AG04449 (cell line): ENCODE results near the gene OR5L1.

ENCODE experiments used
- CTCF ChIA-PET: fragments of 350-600 bp; formaldehyde crosslinking; extraction: SDS; loops from one replicate; lab custom pipeline; 2021; ENCODE audit warnings: antibody characterized with exemption; lab: Yijun Ruan, JAX
- POLR2A ChIA-PET: fragments of 400-600, 350-600 bp; formaldehyde crosslinking; extraction: SDS; loops from one replicate; lab custom pipeline; 2020; ENCODE audit warnings: antibody characterized with exemption, inconsistent platforms; lab: Yijun Ruan, JAX
- DNase-seq: peaks from one replicate; pipeline ENCODE4 v3.0.0-alpha.2; 2010; ENCODE audit warnings: low read depth, low spot score
- H3K4me3 ChIP-seq: 2 replicates; pipeline ENCODE4 v1.5.1; 2011; ENCODE audit warnings: low read depth, mild to moderate bottlenecking, control low read depth, low read length
- TF ChIP-seq, protein P1 (sequence below): IDR thresholded peaks from one replicate; pipeline ENCODE4 v1.5.1; 2011; ENCODE audit warnings: mild to moderate bottlenecking, moderate library complexity, low read length, control low read depth, inconsistent platforms; ENCODE audit not compliant: insufficient read depth; ENCODE audit errors: missing control alignments

Gene OR5L1

GRCh38 chr11:55811067-55811466 lies at the start of gene OR5L1:
Gene OR5L1, plus strand, starts transcription at chr11:55811367. Its CDS starts 100 bp downstream, at chr11:55811467.
- CTCF ChIA-PET, result no interaction called here
- TF ChIP-seq, protein P1, sequence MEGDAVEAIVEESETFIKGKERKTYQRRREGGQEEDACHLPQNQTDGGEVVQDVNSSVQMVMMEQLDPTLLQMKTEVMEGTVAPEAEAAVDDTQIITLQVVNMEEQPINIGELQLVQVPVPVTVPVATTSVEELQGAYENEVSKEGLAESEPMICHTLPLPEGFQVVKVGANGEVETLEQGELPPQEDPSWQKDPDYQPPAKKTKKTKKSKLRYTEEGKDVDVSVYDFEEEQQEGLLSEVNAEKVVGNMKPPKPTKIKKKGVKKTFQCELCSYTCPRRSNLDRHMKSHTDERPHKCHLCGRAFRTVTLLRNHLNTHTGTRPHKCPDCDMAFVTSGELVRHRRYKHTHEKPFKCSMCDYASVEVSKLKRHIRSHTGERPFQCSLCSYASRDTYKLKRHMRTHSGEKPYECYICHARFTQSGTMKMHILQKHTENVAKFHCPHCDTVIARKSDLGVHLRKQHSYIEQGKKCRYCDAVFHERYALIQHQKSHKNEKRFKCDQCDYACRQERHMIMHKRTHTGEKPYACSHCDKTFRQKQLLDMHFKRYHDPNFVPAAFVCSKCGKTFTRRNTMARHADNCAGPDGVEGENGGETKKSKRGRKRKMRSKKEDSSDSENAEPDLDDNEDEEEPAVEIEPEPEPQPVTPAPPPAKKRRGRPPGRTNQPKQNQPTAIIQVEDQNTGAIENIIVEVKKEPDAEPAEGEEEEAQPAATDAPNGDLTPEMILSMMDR, result no peak
- POLR2A ChIA-PET, result no interaction called here

DNA sequence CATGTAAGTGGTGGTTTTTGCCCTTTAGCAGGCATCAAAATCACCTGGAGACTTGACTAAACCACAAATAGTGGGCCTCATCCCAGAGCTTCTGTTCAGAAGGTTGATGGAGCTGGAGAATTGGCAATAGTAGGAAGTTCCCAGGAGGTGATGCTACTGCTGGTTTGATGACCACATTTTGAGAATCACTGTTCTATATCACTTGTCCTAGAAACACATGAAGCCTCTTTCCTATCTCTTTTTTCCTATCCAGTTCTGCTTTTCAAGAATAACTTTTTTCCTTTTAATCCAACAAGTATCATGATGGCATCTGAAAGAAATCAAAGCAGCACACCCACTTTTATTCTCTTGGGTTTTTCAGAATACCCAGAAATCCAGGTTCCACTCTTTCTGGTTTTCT lies 38.0 kb upstream of the OR5L1 start, which contains the start of gene OR5D13:
TSS of gene OR5D13 (plus strand) at position 301 of the 400 bp plus-strand sequence. CDS start at position 301, 0 bp downstream.
- POLR2A ChIA-PET, result no interaction called here
- no peak within 1 kb of the TSS for H3K4me3 ChIP-seq
- TF ChIP-seq, protein P1, result no peak
- CTCF ChIA-PET, result no interaction called here
- no peak for DNase-seq

More at GRCh38 chr11:55811067-55811466, at the start of gene OR5L1:
- DNase-seq, result no peak
- no peak within 1 kb of the TSS for H3K4me3 ChIP-seq

DNA sequence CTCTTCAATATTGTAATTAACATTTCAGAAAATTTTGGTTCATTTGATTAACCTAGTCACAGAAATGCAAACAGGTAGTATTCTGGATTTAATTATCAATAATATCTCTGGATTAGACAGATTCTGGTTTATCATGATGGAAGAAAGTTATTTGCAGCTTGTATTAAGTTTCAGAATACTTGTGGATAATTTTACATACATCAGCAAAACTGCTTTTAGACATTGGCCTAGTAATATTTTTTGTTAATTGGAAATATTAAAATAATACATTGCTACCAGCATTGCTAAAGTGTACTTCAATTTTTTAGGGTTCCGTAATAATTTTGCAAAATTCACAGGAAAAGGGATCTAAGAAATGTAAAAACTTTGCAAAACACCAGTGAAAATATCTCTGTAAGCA lies 19.6 kb upstream of the OR5L1 start:
- CTCF ChIA-PET, result no interaction called here
- TF ChIP-seq, protein P1, result no peak

DNA sequence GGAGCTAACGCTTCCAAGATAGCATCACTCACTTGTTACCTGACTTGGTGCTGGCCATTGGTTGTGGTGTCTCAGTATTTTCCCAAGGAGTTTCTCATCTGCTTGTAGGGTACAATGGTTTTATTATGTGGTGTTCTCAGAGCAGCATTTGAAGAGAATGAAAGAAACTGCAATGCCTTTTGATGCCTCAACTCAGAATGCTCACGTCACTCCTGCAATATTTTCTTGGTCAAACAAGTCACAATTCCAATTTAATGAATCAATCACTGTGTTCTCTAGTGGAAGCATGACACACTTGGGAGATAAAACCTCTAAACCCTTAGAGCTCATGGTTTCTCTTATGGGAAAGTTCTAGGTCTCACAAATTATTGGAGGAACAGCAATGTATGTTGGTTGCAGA lies 17.8 kb upstream of the OR5L1 start:
- no peak overlapping the region for H3K4me3 ChIP-seq
- ChIA-PET POLR2A (no interaction called here), CTCF (no interaction called here)
- TF ChIP-seq, protein P1, result no peak
- no peak for DNase-seq

More for the DNA sequence above, 19.6 kb upstream of the OR5L1 start:
- no peak for DNase-seq
- H3K4me3 ChIP-seq, result no peak overlapping the region
- POLR2A ChIA-PET, result no interaction called here

DNA sequence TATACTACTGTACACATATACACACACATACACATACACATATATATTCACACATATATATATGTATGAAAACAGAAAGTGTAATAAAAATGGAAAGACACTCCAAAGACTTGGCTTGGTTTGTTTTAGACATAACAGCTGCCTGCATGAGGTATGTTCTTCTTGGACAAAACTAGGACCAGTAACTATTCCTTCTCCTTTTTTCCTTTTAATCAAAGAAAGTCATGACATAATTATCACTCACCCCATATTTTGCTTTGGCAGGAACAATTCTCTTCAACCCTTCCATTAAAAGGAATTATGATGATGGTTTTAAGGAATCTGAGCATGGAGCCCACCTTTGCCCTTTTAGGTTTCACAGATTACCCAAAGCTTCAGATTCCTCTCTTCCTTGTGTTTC lies 15.9 kb upstream of the OR5L1 start, which contains the start of gene OR5D14:
TSS of gene OR5D14 (plus strand) at position 301 of the 400 bp plus-strand sequence. CDS start at position 301, 0 bp downstream.
- no peak within 1 kb of the TSS for H3K4me3 ChIP-seq
- ChIA-PET POLR2A (no interaction called here), CTCF (no interaction called here)
- TF ChIP-seq, protein P1, result no peak
- no peak for DNase-seq

DNA sequence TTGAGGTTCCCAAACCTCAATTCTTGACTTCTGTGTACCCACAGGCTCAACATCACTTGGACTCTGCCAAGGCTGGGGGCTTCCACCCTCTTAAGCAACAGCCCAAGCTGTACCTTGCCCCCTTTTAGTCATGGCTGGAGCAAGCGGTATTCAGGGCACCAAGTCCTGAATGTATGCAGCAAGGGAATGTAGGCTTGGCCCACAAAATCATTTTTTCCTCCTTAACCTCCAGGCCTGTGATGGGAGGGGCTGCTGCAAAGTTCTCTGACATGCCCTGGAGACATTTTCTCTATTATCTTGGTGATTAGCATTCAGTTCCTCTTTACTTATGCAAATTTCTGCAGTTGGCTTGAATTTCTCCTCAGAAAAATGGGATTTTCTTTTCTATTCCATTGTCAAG lies 4.9 kb upstream of the OR5L1 start:
- TF ChIP-seq, protein P1, result no peak
- DNase-seq, result no peak
- no peak overlapping the region for H3K4me3 ChIP-seq
- POLR2A ChIA-PET, result no interaction called here
- CTCF ChIA-PET, result no interaction called here
